ENCODE results near the gene EXOC6B.

DNA sequence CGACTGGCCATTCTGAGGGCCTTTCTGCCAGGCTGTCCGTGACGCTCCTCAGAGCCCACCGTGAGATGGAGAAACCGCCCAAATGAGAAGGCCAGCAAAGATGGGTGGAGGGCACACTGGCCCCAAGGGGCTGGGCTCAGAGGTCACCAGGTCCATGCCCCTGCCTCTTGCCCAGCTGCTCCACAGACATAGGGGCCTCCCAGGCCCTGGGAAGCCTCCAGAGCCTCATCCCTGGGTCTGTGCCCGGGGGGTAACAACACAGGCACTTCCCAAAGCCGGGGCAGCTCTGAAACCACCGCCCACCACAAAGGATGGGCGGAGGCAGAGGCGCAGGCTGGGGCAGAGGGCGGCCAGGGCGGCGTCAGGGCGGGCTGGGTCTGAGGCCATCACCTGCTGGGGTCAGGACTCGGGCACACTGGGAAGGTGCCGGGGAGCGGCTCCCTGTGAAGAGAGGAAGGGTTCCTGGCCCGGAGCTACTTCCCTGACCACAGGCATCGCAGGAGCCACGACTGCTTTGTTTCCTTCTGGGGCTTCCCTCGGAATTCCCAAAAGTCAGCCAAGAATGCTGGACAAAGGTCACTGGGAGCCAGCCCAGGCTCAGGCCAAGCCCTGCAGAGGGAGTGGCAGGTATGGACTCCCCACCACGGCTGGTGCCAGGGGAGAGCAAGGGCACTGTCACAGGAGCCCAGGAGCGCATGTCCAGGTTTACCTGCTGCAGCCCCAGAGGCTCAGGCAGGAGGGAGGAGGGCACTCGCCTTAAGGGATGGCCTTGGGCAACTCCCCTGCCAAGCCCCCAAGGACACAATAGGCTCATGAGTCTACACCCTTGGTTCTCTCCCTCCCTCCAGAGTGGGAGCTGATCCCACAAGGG lies 687.6 kb downstream of the EXOC6B start:
- TF ChIP-seq, protein P1, sequence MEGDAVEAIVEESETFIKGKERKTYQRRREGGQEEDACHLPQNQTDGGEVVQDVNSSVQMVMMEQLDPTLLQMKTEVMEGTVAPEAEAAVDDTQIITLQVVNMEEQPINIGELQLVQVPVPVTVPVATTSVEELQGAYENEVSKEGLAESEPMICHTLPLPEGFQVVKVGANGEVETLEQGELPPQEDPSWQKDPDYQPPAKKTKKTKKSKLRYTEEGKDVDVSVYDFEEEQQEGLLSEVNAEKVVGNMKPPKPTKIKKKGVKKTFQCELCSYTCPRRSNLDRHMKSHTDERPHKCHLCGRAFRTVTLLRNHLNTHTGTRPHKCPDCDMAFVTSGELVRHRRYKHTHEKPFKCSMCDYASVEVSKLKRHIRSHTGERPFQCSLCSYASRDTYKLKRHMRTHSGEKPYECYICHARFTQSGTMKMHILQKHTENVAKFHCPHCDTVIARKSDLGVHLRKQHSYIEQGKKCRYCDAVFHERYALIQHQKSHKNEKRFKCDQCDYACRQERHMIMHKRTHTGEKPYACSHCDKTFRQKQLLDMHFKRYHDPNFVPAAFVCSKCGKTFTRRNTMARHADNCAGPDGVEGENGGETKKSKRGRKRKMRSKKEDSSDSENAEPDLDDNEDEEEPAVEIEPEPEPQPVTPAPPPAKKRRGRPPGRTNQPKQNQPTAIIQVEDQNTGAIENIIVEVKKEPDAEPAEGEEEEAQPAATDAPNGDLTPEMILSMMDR (IDR thresholded peaks at IDR 0.05): no peak
- TF ChIP-seq POLR2A (IDR thresholded peaks at IDR 0.05): no peak

All from esophagus squamous epithelium (tissue), 4 donors.